NCI-H2107 (cell line): ENCODE results near the gene HSPBP1.
A peak's percentile ranks its signal among the peaks of the same experiment; 100 is the strongest.
"Not testable (repeated sequence)": the region's sequence is repeated elsewhere in the genome, so short reads cannot be mapped to it uniquely, and the experiment has no call there.

Source experiments
- DNase-seq: peaks from one replicate; lab custom pipeline; 2025; lab: John Stamatoyannopoulos, UW

Gene HSPBP1

DNA sequence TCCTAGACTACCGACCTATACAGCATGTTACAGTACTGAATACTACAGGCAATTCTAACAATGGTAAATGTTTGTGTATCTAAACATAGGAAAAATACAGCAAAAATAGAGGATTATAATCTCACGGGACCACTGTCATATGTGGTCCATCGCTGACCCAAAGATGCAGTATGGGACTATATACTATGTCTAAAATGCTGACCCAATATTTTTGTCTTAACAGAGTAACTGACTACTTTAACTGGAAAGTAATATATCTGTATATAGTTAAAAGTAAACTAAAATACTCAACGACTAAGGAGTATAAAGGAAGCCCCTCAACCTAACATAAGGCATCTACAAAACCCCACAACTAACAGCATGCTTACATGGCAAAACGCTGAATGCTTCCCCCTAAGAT lies 46.9 kb downstream of the HSPBP1 start:
- DNase-seq, result no peak

DNA sequence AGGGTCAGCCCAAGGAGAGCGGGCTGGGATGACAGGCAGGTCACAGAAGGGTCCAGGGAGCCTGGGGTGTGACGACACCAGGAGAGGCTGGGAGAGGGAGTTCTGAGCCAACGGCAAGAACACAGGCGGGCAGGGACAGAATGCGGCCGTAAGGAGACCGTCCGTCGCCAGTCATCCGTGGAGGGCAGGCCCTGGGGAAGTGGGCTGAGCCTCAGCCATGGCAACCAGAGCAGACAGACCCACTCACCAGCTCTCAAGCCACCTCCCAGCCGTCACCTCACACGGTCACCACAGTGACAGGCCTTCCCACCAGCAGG lies 47.7 kb downstream of the HSPBP1 start:
- DNase-seq, result no peak

DNA sequence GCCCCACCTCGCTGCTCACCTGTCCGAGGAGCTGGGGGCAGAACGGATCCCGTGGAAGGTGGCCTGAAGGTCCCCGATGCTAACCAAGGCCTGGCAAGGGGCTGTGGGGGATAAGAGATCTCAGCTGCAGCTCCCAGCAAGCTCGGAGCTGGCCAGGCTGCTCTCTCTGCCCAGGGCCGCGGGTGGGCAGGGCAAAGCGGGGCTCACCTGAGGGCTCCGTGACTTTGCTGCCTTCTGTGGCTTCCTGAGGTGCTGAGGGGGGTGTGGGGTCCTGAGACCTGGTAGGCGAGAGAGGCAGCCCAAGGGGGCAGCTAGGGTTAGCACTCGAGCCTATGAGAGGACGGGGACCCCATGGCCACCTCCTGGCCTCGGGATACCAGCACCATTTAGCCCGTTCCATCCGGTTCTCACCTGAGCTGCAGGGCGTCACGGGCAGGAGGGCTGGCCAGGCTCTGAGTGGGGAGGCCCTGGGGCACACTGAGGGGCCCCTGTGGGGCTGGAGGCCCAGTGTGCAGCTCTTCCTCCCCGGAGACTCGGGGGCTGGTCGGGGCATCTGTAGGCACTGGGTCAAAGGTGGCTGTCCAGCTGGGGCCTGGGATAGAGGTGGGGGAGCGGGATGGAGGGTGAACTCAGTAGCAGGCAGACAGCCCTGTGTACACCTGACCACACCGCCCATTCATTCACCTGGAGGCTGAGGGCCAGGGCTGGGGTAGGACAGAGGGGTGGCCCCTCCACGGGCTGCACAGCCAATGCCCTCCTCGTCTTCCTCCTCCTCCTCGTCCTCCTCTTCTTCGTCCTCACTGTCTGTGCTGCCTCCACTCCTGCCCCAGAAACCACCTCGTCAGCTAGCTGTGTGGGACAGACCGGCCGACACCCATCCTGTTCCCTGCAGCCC lies 48.3 kb downstream of the HSPBP1 start:
- no peak for DNase-seq

DNA sequence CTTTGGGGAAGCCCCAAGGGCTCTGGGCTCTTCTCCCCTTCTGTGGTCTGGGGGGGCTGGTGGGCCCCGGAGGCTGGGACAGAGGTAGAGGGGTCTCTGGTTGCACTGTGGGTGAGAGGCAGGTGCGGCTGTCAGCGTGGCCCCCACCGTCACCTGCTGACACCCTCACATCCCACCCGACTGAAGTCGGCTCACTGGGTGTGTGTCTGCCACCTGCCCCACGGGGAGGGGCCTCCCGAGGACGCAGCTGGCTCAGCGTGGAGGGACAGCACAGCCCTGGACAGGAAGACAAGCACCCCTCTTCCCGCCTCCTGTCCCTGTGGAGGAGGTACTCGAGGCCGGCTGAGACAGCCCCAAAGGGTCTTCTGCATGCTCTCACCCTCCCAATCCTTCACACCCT lies 49.1 kb downstream of the HSPBP1 start:
- DNase-seq, result no peak

DNA sequence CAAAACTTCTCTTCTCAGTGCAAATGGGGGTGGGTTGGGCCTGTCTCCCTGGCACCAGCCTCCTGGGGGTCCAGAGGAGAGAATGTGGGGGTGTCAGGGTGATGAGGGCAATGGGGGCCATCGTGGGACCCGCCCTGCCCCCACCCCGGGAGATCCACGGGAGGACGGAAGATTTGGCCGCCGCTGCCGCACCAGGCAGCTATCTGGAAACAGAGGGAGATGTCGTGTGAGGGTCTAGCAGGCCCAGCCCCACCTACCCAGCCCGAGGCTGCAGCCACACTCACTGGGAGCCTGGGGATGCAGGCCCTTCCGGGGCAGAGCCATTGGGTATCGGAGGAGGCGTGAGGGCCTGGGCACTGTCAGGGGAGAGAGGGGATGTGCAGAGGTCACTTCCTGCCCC lies 49.6 kb downstream of the HSPBP1 start:
- no peak for DNase-seq

DNA sequence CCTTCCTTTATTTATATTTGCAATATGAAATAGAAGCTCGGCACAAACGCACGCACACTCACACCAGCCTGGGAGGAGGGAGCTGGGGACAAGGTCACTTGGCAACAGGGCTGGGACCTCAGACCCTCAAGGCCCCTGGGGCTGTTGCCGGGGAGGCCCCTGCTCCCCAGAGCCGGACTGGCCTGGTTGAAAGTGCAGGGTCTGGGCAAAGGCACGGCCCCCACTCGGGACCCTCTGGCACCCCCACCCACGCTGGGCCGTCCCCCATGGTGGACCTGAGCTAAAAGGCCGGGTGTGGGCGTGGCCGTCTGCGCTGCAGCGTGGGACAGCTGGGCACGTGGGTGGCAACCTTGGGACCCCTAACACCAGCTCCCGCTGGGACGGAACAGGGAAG lies 50.1 kb downstream of the HSPBP1 start:
- no peak for DNase-seq

DNA sequence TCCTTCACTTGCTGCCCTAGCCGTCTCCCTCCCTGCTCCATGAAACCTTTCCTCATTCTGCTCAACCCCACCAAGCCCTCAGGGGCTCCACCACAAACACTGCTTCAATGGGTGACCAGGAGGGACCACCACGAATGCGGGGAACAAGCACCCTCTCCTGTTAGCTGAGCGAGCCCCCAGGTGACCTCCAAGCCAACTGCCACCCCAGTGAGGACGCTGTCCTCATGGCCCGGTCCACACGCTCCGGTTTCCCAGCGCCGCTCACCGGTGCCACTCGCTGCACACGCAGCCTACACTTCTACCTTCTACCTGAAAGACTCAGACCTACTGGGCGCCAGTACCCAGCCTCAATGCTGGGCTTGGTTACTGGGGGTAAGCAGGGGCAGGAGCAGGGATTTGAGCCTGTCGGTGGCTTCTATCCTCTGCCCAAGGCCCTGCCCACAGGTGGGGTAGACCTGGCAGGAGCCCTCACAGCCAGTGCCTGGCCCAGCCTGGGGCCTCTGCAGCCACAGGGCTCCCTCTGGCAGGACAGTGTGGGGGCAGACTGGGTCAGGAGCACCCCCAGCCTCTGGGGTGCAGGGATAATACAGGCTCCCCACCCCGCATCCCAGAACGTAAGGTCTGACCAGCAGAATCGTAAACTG lies 50.6 kb downstream of the HSPBP1 start:
- DNase-seq, result no peak

DNA sequence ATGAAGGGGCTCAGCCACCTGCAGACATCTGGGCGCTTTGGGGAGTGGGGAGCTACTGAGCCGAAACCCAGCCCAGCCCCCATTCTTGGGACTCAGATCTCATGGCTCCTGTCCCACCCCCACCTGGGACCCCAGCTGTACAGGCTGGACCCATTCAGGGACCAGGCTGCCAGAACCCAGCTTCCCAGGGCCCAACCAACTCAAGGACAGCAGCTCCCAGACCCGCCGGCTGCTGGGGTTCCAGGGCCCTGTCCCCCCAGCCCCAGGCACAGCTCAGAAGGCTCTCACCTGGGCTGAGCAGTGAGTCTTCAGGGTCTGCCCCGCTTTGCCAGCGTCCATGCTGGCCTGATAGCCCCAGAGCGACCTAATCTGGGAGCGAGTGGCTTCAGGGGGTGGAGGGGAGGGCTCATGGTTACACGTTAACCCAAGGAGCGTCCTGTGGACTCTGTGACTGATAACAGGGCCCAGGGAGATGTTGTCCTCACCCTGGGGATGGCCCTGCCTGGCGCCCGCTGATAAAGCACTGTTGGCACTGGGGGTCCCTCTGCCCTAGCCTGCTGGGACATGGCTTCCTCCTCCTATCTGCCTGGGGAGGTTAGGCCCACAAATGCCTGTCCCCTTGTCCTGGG lies 51.4 kb downstream of the HSPBP1 start, which contains the start of gene TMEM86B:
Gene TMEM86B, minus strand, starts transcription at position 361 of the 629 bp plus-strand sequence. Its CDS starts 22 bp downstream, at position 339.
- no peak for DNase-seq

DNA sequence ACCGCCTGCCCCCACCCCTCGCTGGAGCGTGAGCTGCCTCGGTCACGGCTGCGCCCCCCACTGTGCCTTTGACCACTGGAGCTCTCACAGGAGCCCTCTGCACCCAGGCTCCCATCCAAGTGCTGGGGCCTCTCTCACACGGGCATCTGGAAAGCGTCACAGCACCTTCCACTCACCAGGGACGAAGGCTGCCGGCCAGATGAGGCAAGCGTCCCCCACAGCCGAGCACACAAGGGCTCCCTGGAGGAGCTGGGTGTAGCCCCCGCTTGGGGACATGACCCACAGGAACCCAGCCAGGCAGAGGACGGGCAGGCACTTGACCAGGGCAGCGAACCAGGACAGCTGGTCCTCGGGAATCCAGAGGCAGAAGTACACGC lies 51.9 kb downstream of the HSPBP1 start:
- no peak for DNase-seq

DNA sequence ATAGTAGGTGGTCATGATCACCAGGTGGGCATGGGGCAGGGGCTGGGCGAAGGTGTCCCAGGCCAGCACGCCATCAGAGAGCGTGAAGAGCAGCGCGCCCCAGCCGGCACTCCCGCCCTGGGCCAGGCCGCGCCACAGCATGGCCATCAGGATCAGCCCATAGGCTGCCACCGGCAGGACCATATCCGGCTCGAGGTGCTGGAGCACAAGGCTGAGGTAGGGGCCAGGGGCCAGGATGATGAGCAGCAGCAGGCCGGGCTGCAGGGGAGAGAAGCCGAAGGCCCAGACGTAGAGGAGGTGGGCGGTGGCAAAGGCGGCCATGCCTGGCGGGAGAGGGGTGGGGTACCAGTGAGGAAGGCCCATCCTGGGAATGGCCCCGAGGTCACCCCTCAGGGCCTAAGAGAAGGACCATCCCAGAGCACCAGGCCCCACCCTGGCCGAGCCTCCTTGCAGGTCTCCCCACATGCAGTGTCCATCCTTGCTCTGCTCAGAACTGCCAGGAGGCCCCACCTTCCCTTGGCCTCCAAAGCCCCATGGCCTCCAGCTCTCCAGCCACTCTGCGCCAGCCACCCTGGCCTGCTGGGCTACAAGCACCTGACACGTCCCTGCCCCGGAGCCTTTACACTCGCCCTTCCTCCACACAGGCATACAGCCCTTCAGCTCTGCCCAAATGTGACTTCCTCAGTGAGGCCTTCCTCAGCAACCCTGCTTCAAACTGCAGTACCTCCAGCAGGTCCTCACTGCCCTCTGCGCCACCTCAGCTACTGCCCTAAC lies 52.5 kb downstream of the HSPBP1 start:
- no peak for DNase-seq

DNA sequence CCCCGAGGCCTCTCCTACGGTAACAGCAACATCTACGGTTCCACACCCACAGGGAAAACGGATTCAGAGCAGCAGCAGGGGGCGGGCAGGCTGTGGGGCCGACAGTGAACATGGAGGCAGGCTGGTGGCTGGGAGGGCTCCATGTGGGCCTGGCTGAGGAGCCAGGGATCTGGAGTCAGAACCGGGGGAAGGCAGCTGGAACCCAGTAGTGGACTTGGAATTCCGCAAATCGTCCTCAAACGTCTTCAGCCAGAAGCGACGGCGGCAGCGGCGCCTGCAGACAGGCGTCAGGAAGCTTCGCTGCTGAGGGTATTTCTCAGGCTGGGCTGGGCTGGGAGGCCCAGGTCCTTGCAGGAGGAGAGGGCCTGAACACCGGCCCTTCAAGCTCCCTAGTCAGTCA lies 53.1 kb downstream of the HSPBP1 start:
- DNase-seq, result no peak

DNA sequence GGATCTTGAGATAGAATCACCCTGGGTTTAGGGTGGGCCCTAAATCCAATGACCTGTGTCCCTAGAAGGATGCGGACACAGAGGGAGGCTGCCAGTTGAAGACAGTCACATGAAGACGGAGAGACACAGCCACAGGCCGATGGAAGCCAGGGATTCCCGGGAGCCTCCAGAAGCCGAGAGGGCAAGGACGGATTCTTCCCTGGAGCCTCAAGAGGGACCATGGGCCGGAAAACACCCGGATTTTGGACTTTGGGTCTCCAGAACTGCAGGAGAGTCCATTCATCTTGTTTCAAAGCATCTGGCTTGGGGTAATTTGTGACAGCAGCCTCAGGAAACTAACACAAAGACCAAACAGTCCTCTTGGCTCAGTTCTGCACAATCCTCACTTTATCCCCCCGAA lies 53.6 kb downstream of the HSPBP1 start:
- DNase-seq, result no peak

DNA sequence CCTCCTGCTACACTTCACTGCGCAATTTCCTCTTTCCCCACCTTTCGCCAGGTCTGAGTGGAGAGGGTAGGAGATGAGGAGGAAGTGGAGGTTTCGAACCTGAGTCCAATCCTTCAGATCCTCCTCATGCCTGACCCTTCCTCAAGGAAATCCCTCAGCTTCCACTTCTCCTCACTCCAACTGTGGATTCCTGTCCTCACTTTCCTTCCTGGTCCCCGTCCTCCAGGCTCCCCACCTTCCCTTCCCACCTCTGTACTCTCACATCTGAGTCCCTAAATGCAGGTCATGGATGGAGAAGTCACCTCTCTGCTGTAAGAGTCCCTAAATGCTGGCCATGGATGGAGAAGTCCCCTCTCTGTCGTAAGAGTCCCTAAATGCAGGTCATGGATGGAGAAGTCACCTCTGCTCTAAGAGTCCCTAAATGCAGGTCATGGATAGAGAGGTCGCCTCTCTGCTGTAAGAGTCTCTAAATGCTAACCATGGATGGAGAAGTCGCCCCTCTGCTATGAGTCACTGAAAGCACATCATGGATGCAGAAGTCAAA lies 54.4 kb downstream of the HSPBP1 start:
- DNase-seq, result no peak

DNA sequence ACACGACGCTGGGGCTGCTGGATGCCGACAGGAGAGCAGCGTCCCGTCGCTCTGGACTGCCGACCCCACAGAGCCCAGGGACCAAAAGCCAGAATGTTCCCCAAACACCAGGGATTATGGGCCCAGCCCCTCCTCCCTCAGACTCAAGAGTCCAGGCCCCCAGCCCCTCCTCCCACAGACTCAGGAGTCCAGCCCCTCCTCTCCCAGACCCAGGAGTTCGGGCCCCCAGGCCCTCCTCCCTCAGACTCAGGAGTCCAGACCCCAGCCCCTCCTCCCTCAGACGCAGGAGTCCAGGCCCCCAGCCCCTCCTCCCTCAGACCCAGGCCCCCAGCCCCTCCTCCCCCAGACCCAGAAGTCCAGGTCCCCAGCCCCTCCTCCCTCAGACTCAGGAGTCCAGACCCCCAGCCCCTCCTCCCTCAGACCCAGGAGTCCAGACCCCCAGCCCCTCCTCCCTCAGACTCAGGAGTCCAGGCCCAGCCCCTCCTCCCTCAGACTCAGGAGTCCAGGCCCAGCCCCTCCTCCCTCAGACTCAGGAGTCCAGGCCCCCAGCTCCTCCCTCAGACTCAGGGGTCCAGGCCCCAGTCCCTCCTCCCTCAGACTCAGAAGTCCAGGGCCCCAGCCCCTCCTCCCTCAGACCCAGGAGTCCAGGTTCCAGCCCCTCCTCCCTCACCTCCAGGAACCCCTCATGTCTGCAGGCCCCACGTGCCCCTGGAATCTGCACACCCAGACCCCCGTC lies 55.1 kb downstream of the HSPBP1 start:
- not testable (repeated sequence) for DNase-seq

DNA sequence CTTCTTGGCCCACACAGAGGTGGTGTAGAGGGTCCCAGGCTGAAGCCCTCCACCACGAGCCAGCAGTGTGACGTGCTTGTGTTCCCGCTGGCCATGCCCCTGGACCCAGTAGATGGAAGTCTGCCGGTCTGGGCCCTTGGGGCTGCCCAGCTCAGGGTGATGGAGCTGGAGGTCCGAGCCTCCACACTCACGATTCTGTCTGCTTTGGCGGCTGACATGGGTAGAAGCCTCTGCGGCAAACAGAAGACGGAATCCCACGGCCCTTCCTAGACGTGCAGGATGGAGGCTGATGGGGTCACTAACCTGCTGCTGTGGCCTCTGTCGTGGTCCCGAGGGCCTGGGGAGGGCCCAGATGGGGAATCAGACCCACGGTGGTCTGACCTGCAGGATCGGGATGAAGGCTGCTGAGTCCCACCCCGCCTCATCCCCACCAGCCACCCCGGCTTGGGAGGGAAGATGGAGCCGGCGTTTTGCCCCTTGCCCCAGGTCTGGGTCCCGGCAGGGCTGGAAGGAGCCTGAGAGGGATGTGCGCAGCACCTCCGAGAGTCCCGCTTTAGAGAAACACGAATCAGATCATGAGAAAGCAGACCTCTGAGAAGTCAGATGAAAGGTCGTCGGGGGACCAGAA lies 55.8 kb downstream of the HSPBP1 start:
- no peak for DNase-seq

DNA sequence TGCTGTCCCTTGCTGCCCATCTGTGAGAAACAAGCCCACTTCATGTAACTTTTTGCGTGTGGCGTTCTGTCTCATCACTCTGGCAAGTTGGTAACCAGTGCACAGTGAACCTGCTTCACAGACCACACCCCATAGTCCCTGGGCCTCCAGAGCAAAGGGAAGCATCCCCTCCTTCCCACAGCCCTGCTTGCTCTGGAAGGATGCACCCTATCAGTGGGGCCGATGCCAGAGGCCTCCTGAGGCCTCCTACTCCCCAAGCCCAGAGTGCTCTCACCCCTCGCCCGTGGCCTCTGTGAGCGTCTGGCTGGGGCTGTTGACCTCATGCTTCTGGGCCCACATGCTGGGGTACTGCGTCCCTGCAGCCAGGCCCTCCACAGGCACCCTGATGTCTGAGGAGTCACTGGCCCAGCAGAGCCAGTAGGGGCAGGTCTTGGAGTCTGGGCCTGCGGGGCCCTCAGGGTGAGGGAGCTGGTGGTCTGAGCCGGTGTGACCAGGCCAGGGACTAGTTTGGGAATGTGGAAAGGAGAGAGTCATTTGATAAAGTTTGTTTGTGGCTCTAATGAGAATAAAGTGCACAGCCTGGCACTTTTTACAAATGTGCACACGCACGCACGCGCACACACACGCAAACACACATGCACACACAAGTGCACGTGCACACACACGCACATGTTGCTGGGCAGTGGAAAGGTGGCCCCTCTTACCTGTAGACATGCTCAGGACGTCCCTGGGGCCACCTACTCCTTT lies 56.4 kb downstream of the HSPBP1 start:
- no peak for DNase-seq

DNA sequence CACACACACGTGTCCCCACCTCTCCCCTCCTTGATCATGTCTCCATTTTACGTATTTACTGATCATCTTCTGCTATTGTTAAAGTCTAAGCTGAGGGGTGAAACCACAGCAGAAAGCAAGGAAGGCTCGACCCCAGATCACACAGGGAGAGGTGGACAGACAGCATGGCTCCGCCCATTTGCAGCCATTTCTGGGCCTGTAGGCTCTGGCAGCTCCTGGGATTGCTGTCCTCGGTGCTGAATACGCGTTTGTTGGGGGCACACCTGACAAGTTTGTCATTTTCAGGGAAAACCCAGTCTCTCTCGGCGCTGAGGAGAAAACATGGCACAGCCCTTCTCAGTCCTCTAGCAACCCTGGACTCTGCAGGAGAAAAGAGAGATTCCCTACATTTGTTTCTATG lies 59.4 kb downstream of the HSPBP1 start:
- no peak for DNase-seq

DNA sequence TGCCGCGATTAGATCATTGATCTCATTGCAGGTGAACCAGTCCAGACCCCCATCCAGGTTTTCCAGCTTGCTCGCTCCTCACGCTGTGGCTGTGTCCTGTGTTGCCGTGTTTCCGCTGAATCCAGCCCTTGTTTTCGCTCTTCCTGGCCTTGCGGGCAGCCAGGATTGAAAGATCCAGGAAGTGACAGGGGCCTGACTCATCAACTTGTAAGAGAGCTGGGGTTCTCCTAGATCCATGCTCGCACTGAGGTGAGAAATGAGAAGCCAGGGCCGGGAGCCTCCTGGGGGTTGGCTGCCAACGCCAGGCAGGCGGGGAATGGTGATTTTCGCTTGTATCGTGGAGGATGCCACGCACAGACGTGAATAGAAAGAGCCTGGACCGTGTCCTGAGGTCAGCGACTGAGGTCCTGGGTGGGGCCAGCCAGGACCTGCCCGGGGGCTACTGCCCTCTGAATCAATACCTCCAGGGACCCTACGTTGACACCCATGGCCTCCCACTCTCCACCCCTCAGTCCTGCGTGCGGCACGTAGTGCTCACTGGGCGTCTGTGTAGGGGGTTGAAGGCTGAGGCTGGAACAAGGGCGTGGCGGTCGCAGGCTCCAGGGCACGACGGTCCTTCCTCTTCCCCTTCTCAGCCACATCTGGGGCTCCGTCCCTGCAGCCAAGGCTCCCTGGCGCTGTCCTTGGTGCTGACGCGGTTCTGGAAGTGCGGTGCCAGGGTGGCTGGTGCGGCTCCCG lies 63.3 kb downstream of the HSPBP1 start:
- DNase-seq, result peak; percentile 91

DNA sequence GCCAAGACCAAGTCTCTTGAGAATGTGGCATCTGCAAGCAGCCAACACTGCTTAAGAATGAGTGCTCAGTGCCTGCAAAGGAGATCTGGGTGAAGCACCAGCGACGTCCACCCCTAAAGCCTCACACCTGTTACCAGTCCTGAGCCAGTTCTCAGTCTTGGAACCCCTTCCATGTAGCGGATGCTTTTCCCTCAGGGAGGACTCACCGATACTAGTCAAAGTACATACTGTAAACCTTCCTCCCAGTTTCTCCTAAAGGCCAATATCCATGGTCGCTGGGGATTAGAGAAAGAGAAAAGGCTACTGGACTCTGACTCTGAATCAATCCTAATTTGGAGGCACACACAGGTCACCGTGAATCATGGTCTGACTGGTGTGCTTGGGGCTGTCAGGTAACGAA lies 66.4 kb downstream of the HSPBP1 start:
- no peak for DNase-seq

DNA sequence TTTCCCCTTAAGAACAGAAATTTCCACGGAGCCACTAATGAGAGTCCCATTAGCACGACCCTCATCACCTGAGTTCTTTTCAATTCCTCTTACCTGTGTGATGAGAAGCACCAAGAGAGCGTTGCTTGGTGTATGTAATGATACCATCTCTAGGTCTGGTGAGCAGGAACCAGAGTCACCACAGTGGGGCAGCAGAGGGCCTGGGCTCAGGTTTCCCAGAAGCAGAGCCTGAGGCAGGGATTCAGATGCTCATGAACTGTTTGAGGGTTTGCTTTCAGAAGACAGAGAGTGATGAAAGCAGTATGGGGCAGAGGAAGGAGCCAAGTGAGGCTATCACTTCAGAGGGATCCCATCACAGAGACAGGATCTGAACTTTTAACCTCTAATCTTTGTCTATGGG lies 67.5 kb downstream of the HSPBP1 start:
- DNase-seq, result no peak
